Mucosa of stomach (tissue), 1 donor: Measurements from ENCODE around the gene JMJD7.

Experiments
- H3K27me3 ChIP-seq: one replicate; pipeline ENCODE4 v1.7.0; 2013; ENCODE audit warnings: mild to moderate bottlenecking, low read length; ENCODE audit not compliant: control insufficient read depth, insufficient read depth
- H3K36me3 ChIP-seq: one replicate; pipeline ENCODE4 v1.7.0; 2013; ENCODE audit warnings: low read length; ENCODE audit not compliant: control insufficient read depth, insufficient read depth
- H3K4me1 ChIP-seq: one replicate; pipeline ENCODE4 v1.7.0; 2013; ENCODE audit warnings: mild to moderate bottlenecking, low read length; ENCODE audit not compliant: control insufficient read depth, insufficient read depth
- H3K4me3 ChIP-seq: one replicate; pipeline ENCODE4 v1.7.0; 2013; ENCODE audit warnings: low read length
- H3K9ac ChIP-seq: one replicate; pipeline ENCODE4 v1.7.0; 2013; ENCODE audit warnings: mild to moderate bottlenecking, low read length, moderate library complexity
- H3K9me3 ChIP-seq: one replicate; pipeline ENCODE4 v1.7.0; 2013; ENCODE audit warnings: mild to moderate bottlenecking, low read length, moderate library complexity; ENCODE audit not compliant: control insufficient read depth
- donor health status: Pancreatic carcinoma.

The JMJD7 gene

GRCh38 chr15:41804916-41805666 is 22.8 kb upstream of the JMJD7 start:
- Histone ChIP-seq H3K27me3 (no peaks in the 10 kb centered on the region), H3K4me3 (no peak overlapping the region), H3K9me3 (no peaks in the 10 kb centered on the region), H3K4me1 (peaks cover 7% of the 10 kb centered on the region), H3K36me3 (no peaks in the 10 kb centered on the region), H3K9ac (no peak overlapping the region)

GRCh38 chr15:41805711-41806110 is 22.2 kb upstream of the JMJD7 start:
- Histone ChIP-seq H3K9ac (no peak overlapping the region), H3K4me3 (no peak overlapping the region)

GRCh38 chr15:41806291-41807181 is 21.4 kb upstream of the JMJD7 start:
- H3K36me3 ChIP-seq = no peaks in the 10 kb centered on the region
- no peaks in the 10 kb centered on the region for H3K9me3 ChIP-seq
- H3K9ac ChIP-seq = no peak overlapping the region
- peaks cover 7% of the 10 kb centered on the region for H3K4me1 ChIP-seq
- H3K27me3 ChIP-seq = no peaks in the 10 kb centered on the region
- no peak overlapping the region for H3K4me3 ChIP-seq

More at GRCh38 chr15:41805711-41806110, 22.2 kb upstream of the JMJD7 start:
- Histone ChIP-seq H3K36me3 (no peaks in the 10 kb centered on the region), H3K9me3 (no peaks in the 10 kb centered on the region), H3K27me3 (no peaks in the 10 kb centered on the region), H3K4me1 (peaks cover 7% of the 10 kb centered on the region)

DNA sequence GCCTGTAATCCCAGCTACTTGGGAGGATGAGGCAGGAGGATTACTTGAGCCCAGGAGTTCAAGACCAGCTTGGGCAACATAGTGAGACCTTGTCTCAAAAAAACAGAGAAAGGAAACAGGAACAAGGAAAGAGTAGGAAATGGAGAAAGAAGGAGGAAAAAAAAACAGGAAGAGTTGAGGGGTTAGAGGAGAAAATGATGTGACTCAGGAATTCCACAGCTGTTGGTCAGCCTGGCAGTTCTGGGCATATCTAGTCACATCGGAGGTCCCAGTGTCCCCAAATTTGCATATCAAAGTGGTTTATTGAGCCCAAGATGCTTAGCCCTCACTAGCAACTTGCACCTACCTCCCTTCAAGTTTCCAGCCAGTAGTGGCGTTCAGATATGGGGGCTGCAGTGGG is 18.8 kb upstream of the JMJD7 start:
- Histone ChIP-seq H3K27me3 (no peaks in the 10 kb centered on the region), H3K4me3 (no peak overlapping the region), H3K9ac (no peak overlapping the region), H3K4me1 (peaks cover 7% of the 10 kb centered on the region), H3K36me3 (peaks cover 9% of the 10 kb centered on the region), H3K9me3 (no peaks in the 10 kb centered on the region)

DNA sequence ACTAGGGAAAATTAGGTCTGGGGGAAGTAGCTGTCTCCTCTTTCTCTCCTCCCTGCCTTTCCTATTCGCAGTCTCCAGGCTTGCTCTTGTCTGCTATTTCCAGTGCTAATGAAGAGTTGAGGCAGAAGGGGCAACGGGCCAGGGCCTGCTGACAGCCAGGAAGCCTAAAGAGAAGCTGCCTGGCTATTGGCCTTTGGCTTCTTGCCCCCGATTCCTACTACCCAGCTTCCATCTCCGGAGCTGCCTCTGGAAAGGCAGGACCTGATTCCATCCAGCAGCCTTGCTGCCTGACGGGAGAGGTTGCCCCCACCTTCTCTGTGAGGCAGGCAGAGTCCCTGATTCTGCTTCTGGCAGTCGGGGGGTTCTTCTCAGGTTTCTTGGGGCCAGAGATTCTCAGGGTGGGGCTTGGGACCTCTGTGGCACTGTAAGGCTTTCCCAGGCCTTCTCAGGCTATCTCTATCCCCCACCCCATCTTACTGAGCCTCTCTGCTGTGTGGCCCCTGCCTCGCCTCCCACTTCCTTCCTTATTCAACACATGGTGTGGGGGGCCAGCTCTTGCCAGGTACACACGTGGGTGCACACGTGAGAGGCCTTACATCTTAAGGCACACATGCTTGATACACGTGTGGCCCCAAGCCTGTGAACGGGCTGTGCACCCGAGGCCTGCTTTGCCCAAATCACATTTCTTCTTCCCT is 18.2 kb upstream of the JMJD7 start:
- H3K4me3 ChIP-seq = no peak overlapping the region
- H3K27me3 ChIP-seq = no peaks in the 10 kb centered on the region
- H3K9me3 ChIP-seq = no peaks in the 10 kb centered on the region
- peaks cover 9% of the 10 kb centered on the region for H3K36me3 ChIP-seq
- no peak overlapping the region for H3K9ac ChIP-seq
- H3K4me1 ChIP-seq = peaks cover 7% of the 10 kb centered on the region

DNA sequence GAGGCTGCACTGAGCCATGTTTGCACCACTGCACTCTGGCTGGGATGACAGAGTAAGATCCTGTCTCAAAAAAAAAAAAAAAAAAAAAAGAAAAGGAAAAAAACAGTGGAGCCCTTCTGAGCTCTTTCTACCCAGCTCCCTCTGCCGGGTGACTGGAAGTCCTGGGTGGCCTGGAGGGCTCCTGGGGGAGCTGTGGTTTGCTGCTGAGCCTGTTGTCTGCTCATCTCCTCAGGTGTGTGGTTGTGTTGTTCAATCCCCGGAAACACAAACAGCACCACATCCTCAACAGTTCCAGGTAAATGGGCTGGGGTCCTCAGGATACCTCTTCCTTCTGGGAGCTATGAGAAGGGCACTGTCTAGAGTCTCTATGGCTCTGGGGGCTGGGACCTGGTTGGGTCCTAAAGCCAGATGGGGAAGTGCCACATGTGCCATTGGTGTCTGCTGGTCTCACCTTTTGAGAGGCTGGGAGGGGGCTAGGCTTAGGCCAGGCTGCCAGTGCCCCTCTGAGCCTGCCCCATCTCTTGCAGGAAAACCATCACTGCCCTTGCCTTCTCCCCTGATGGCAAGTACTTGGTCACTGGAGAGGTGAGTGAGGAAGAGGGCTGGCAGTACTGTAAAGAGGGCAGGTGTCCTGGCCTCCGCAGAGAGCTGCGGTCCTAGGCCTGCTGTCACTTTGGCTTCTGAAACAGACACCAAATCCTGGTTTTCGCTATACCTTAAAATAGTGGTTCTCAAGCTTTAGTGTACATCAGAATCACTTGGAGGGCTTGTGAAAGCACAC is 17.1 kb upstream of the JMJD7 start:
- Histone ChIP-seq H3K4me3 (no peak overlapping the region), H3K4me1 (peaks cover 7% of the 10 kb centered on the region), H3K9me3 (no peaks in the 10 kb centered on the region), H3K27me3 (no peaks in the 10 kb centered on the region), H3K9ac (no peak overlapping the region), H3K36me3 (peaks cover 9% of the 10 kb centered on the region)

DNA sequence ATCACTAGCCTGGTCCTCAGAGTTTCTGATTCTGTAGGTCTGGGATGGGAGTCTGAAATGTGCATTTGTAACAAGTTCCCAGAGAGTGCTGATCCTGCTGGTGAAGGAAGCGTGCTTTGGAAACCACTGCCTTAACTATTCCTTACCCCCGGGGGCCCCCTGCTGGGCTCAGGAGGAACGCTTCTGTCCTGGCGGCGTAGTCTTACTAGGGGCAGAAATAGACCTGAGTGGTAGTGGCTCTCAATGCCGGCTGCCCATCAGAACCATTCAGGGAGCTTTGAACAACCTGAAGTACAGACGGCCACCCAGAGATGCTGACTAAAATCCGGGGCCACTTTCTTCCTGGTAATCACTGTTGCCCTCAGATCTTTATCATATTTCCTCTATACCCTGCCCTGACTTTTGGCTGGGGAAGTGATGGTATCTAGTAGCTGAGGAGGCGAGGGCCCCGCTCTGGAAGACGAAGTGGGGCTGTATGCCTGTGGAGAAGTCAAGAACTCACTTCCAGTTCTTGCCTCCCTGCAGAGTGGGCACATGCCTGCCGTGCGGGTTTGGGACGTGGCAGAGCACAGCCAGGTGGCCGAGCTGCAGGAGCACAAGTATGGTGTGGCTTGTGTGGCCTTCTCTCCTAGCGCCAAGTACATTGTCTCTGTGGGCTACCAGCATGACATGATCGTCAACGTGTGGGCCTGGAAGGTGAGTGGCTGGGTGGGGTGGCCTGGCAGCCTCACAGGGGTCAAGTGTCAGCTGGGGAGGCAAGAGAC is 16.3 kb upstream of the JMJD7 start:
- H3K9me3 ChIP-seq = no peaks in the 10 kb centered on the region
- no peak overlapping the region for H3K9ac ChIP-seq
- peaks cover under 1% of the 10 kb centered on the region for H3K4me1 ChIP-seq
- no peaks in the 10 kb centered on the region for H3K27me3 ChIP-seq
- H3K4me3 ChIP-seq = no peak overlapping the region
- peaks cover 10% of the 10 kb centered on the region for H3K36me3 ChIP-seq

DNA sequence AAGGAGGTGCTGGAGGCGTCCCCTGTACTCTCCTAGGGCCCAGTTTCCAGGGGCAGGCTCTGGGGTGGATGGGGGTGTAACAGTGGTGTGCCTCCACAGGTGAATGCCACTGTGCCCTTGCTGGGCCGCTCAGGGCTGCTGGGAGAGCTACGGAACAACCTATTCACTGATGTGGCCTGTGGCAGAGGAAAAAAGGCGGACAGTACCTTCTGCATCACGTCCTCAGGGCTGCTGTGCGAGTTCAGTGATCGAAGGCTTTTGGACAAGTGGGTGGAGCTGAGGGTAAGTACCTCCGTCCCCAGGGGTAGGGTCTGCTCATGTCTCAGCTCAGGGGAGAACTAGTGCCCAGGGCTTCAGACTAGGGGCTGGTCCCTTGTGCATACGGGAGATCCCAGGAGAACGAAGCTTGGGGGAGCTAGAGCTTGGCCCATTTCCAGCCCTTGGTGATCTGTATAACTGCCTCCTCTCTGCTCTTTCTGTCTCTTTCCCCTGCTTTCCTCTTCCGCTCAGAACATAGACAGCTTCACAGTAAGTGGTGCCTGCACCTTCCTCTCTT is 15.0 kb upstream of the JMJD7 start:
- H3K4me1 ChIP-seq = no peaks in the 10 kb centered on the region
- no peak overlapping the region for H3K9ac ChIP-seq
- H3K4me3 ChIP-seq = no peak overlapping the region
- no peaks in the 10 kb centered on the region for H3K27me3 ChIP-seq
- H3K9me3 ChIP-seq = no peaks in the 10 kb centered on the region
- H3K36me3 ChIP-seq = peaks cover 14% of the 10 kb centered on the region

GRCh38 chr15:41813426-41813825 is 14.5 kb upstream of the JMJD7 start:
- no peak overlapping the region for H3K9ac ChIP-seq
- H3K27me3 ChIP-seq = no peaks in the 10 kb centered on the region
- no peaks in the 10 kb centered on the region for H3K9me3 ChIP-seq
- H3K4me1 ChIP-seq = no peaks in the 10 kb centered on the region
- peaks cover 14% of the 10 kb centered on the region for H3K36me3 ChIP-seq
- no peak overlapping the region for H3K4me3 ChIP-seq

GRCh38 chr15:41814534-41814933 is 13.4 kb upstream of the JMJD7 start:
- H3K27me3 ChIP-seq = no peaks in the 10 kb centered on the region
- H3K4me3 ChIP-seq = no peak overlapping the region
- H3K9ac ChIP-seq = no peak overlapping the region
- H3K4me1 ChIP-seq = no peaks in the 10 kb centered on the region
- H3K36me3 ChIP-seq = peaks cover 14% of the 10 kb centered on the region
- H3K9me3 ChIP-seq = no peaks in the 10 kb centered on the region

DNA sequence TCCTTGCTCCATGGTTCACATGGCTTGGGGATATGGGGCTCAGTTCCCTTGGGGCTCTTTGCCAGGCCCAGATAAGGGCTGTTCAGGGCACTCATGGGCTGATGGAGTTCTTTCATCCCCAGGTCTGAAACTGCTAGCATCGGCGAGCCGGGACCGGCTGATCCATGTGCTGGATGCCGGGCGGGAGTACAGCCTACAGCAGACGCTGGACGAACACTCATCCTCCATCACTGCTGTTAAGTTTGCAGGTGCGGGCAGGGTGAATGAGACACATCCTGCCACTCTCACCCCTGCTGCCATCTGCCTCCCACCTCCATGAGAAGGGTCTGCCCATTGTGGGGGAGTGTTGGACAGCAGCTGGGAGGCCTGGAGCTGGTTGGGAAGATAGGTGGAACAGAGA is 11.1 kb upstream of the JMJD7 start:
- Histone ChIP-seq H3K9ac (no peak overlapping the region), H3K4me1 (peaks cover 13% of the 10 kb centered on the region), H3K27me3 (no peaks in the 10 kb centered on the region), H3K9me3 (no peaks in the 10 kb centered on the region), H3K36me3 (peaks cover 19% of the 10 kb centered on the region), H3K4me3 (no peak overlapping the region)
